MM.1S (cell line): ENCODE results near the gene GATA5.

ENCODE experiments used
- CTCF ChIP-seq: fragments of 300-600 bp; sonication (generic); IDR thresholded peaks from 2 replicates; pipeline ENCODE4 v1.5.1; 2016; ENCODE audit warnings: antibody characterized with exemption, low read length, mixed read lengths
- EZH2 ChIP-seq: fragments of 300-600 bp; sonication (generic); optimal IDR thresholded peaks from 2 replicates; pipeline ENCODE3; 2017; ENCODE audit warnings: low read depth, mild to moderate bottlenecking, antibody characterized with exemption, low read length, mixed read lengths
- EZH2phosphoT487 ChIP-seq: fragments of 300-600 bp; sonication (generic); IDR thresholded peaks from 2 replicates; pipeline ENCODE4 v1.6.1; 2018; ENCODE audit warnings: antibody characterized with exemption, low read length

DNA sequence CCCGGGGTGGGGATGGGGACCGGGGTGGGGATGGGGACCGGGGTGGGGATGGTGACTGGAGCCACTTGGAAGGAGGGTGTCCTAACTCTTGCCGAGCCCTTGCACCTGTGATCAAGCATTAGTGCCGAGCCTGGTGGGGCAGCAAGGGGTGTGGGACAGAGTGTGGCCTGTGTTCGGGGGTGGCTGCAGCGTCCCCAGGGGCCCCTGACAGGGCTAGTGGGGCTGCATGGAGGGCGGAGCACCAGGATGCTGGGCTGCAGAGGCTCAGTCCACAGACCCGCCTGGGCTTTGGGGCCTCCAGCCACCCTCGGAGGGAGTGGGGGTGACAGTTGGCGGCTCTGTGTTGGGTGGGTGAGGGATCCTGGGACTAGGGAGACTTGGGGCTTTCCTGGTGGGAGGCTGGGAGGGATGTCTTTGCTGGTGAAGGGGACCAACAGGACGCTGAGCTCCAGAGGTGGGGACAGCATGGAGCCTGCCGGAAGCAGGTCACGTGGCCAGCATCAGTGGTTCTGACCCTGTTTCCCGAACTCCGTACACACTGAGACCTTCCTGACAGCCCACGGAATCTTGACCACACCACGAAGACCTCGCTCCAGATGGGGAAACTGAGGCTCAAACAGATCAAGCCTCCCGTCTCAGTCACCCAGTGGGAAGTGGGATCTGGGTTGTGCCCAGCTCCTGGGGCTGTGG is 53.0 kb downstream of the GATA5 start:
- no peak for TF ChIP-seq CTCF
- TF ChIP-seq EZH2, result no peak
- TF ChIP-seq EZH2phosphoT487, result no peak
